GM12873 (cell line): ENCODE measurements around the gene DNAJC30.

Experiments
- CTCF ChIP-seq: IDR thresholded peaks from 2 replicates; pipeline ENCODE4 v1.5.1; 2012; ENCODE audit warnings: low read depth, mild to moderate bottlenecking, moderate library complexity, low read length, control low read depth; ENCODE audit not compliant: insufficient read depth; ENCODE audit errors: missing control alignments

Gene DNAJC30

GRCh38 chr7:73688288-73688687 lies 5.0 kb upstream of the DNAJC30 start:
- no peak for TF ChIP-seq CTCF

- TF ChIP-seq CTCF: no peak
Observed at GRCh38 chr7:73685311-73685710, 2.1 kb upstream of the DNAJC30 start.

GRCh38 chr7:73683788-73684693 lies 788 bp upstream of the DNAJC30 start:
- no peak for TF ChIP-seq CTCF

- no peak for TF ChIP-seq CTCF
Observed at GRCh38 chr7:73682745-73683055, 553 bp downstream of the DNAJC30 start.

- no peak for TF ChIP-seq CTCF
Observed at GRCh38 chr7:73681031-73681430, 2.2 kb downstream of the DNAJC30 start.

GRCh38 chr7:73680501-73680900 lies 2.8 kb downstream of the DNAJC30 start:
- no peak for TF ChIP-seq CTCF

- TF ChIP-seq CTCF: no peak
Observed at GRCh38 chr7:73679709-73680108, 3.5 kb downstream of the DNAJC30 start.

- no peak for TF ChIP-seq CTCF
Observed at GRCh38 chr7:73678862-73679261, 4.4 kb downstream of the DNAJC30 start.
